ENCODE measurements around the gene ANKLE1.

Gene ANKLE1

DNA sequence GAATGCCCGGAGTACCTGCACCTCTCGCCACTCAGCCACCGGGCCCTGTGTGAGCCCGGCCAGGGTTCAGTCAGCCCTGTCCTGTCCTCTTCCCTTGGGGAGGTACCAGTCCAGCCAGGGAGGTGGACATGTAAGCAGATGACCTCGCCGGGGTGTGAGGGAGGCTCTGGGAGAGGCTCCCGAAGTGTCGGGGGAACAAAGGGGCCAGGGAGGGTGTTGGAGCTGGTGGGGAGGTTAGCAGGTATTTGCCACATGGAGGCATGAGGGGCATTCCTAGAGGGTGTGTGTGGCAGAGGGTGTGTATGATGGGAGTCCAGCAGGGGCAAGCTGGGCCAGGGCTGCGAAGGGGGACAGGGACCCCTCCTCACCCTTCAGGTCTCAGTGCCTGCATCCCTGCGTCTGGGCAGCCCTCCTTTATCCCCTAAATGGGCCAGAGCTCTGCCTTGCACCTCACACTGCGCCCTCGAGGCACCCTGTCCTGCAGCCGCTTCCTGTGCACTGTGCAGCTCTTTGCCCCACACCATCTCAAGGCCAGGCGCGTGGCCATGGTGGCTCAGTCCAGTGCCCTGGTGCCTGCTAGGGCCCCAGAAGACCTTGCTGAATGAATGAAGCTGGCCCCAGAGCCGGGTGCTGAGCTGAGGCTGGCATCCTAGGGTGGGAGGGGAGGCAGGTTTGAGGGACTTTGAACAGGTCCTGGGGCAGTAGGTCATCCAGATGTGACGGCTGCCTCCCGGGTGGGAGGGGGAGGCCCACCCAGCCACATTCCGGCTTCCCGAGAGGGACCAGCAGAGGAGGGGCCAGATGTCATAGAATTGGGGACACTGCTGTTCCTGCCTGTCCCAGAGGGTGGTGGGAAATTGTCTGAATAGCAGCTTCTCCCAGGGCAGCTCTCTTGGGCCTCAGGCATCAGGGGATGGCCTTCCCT is 30.8 kb downstream of the ANKLE1 start:
- Histone ChIP-seq H3K9me3 (no peaks in the 10 kb centered on the region), H3K4me3 (ENCODE audit: low read depth, low read length) (no peak overlapping the region), H3K27me3 (no peaks in the 10 kb centered on the region), H3K36me3 (peaks cover 18% of the 10 kb centered on the region), H3K4me1 (no peaks in the 10 kb centered on the region)
- TF ChIP-seq CTCF (IDR thresholded peaks at IDR 0.05; ENCODE audit: low read depth, low read length) = no peak
- no peak for DNase-seq

DNA sequence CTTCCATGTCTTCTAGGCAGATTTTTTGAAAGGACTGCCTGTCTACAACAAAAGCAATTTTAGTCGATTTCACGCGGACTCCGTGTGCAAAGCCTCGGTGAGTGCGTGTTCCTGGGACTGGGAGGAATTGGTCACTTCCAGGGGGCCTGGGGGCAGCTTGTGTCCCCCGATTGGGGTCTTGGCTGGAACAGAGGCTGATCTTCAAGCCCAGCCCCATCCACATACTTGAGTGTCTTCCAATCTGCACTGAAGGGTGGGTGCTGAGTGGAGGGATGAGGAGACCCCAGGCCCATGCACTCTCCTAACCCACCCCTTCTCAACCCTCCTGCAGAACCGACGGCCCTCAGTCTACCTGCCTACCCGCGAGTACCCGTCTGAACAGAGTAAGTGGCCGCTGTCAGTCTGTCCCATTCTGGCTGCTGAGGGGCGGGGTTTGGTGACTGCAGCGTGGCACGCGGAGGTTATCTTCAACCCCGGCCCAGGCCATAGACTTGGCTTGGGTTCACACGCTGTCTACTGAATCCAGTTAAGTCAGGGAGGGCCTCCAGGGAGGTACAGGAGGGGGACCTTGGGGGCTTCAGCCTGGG is 32.4 kb downstream of the ANKLE1 start:
- Histone ChIP-seq H3K36me3 (peaks cover 20% of the 10 kb centered on the region), H3K27me3 (no peaks in the 10 kb centered on the region), H3K9me3 (no peaks in the 10 kb centered on the region), H3K4me1 (no peaks in the 10 kb centered on the region), H3K4me3 (ENCODE audit: low read depth, low read length) (no peak overlapping the region)
- no peak for DNase-seq
- no peak for TF ChIP-seq CTCF (IDR thresholded peaks at IDR 0.05; ENCODE audit: low read depth, low read length)

GRCh38 chr19:17318966-17319365 is 37.3 kb downstream of the ANKLE1 start:
- H3K27me3 ChIP-seq = no peaks in the 10 kb centered on the region
- no peaks in the 10 kb centered on the region for H3K4me1 ChIP-seq
- H3K36me3 ChIP-seq = peaks cover 36% of the 10 kb centered on the region
- no peaks in the 10 kb centered on the region for H3K9me3 ChIP-seq
- no peak overlapping the region for H3K4me3 ChIP-seq (ENCODE audit: low read depth, low read length)
- TF ChIP-seq CTCF (IDR thresholded peaks at IDR 0.05; ENCODE audit: low read depth, low read length) = no peak
- DNase-seq = no peak

DNA sequence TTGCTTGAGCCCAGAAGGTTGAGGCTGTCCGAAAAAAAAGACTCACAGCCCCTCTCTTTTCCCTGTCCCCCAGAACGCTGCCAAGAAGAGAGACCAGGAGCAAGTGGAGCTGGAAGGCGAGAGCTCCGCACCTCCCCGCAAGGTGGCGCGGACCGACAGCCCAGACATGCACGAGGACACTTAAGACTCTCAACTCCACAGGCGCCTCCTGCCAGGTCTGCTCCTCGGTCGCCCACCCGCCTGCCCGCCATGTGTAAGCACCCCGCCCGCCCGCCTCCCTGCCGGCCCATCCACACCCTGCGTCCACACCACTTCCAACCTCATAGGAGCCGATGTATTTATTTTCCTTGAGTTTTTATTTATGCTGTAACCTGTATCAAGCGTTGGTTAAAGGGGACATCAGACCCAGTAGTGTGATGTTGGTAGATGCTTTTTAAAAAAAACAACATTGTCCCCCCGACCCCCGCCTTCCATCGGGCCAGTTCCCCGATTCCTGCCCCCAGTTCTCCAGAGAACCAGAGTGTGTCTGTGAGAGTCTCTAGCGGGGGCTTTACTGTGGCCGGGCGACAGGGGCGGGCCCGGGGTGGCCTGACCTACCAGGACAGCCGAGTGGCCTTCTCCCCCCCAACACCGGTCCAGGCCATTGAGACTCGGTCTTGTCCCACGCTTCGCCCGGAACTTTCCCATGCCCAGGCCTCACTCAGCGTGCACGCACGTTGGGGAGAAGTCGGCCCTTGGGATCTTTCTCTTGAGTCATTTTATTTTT is 38.0 kb downstream of the ANKLE1 start:
- TF ChIP-seq CTCF (IDR thresholded peaks at IDR 0.05; ENCODE audit: low read depth, low read length) = no peak
- H3K4me1 ChIP-seq = no peaks in the 10 kb centered on the region
- no peak for DNase-seq
- no peaks in the 10 kb centered on the region for H3K9me3 ChIP-seq
- H3K36me3 ChIP-seq = peaks cover 29% of the 10 kb centered on the region
- no peak overlapping the region for H3K4me3 ChIP-seq (ENCODE audit: low read depth, low read length)
- no peaks in the 10 kb centered on the region for H3K27me3 ChIP-seq

GRCh38 chr19:17320435-17320834 is 38.7 kb downstream of the ANKLE1 start:
- H3K9me3 ChIP-seq = no peaks in the 10 kb centered on the region
- TF ChIP-seq CTCF (IDR thresholded peaks at IDR 0.05; ENCODE audit: low read depth, low read length) = no peak
- no peaks in the 10 kb centered on the region for H3K4me1 ChIP-seq
- H3K36me3 ChIP-seq = peaks cover 27% of the 10 kb centered on the region
- H3K27me3 ChIP-seq = no peaks in the 10 kb centered on the region
- no peak overlapping the region for H3K4me3 ChIP-seq (ENCODE audit: low read depth, low read length)
- no peak for DNase-seq

All from BE2C (cell line).